Measurements from ENCODE around the gene IL5.

GRCh38 chr5:132557478-132558172 lies 14.3 kb upstream of the IL5 start:
- TF ChIP-seq CTCF (IDR thresholded peaks at IDR 0.05) (no peak), POLR2A (IDR thresholded peaks at IDR 0.05) (no peak)
